GM23338 (cell line): ENCODE measurements around the gene KRTCAP3. TPM values are rescaled to one million over a fixed set of nuclear protein-coding genes. Genes with fewer than 3 reads are reported as not detected.

Experiments used
- ATAC-seq: fragments of 200-7000 bp; cut with Tn5 transposase; 3 replicates; pipeline ENCODE4 v1.9.1; 2020
- DNase-seq: peaks from one replicate; pipeline ENCODE4 v3.0.0-alpha.2; 2015; ENCODE audit warnings: low spot score
- H2AFZ ChIP-seq: fragments of 200-600 bp; sonication (generic); 2 replicates; pipeline ENCODE4 v1.8.0; 2016; ENCODE audit warnings: antibody characterized with exemption, mild to moderate bottlenecking, moderate library complexity
- H3F3A ChIP-seq: fragments of 200-600 bp; sonication (generic); replicated peaks from 2 replicates; pipeline ENCODE4 v1.8.0; 2017; ENCODE audit warnings: antibody characterized with exemption, mixed run types, low read depth
- H3K27ac ChIP-seq: fragments of 200-600 bp; sonication (generic); 2 replicates; pipeline ENCODE4 v1.6.1; 2016; ENCODE audit warnings: low read depth
- H3K27me3 ChIP-seq: fragments of 200-600 bp; sonication (generic); 2 replicates; pipeline ENCODE4 v1.8.0; 2016; ENCODE audit warnings: mild to moderate bottlenecking, mixed run types, moderate library complexity; ENCODE audit not compliant: insufficient read depth
- H3K36me3 ChIP-seq: fragments of 200-600 bp; sonication (generic); 2 replicates; pipeline ENCODE4 v1.8.0; 2016; ENCODE audit warnings: mild to moderate bottlenecking; ENCODE audit not compliant: insufficient read depth
- H3K4me1 ChIP-seq: fragments of 200-600 bp; sonication (generic); 2 replicates; pipeline ENCODE4 v1.8.0; 2016; ENCODE audit warnings: mild to moderate bottlenecking, moderate library complexity; ENCODE audit not compliant: insufficient read depth
- H3K4me2 ChIP-seq: fragments of 200-600 bp; sonication (generic); 2 replicates; pipeline ENCODE4 v1.7.1; 2017; ENCODE audit warnings: mixed run types
- H3K4me3 ChIP-seq: fragments of 200-600 bp; sonication (generic); 2 replicates; pipeline ENCODE4 v1.6.1; 2016; ENCODE audit warnings: mixed run types
- H3K79me2 ChIP-seq: fragments of 200-600 bp; sonication (generic); replicated peaks from 2 replicates; pipeline ENCODE4 v1.8.0; 2017; ENCODE audit warnings: mild to moderate bottlenecking; ENCODE audit not compliant: insufficient read depth
- H3K9me2 ChIP-seq: fragments of 200-600 bp; sonication (generic); 2 replicates; pipeline ENCODE4 v1.8.0; 2017; ENCODE audit not compliant: insufficient read depth
- H4K20me1 ChIP-seq: fragments of 200-600 bp; sonication (generic); replicated peaks from 2 replicates; pipeline ENCODE4 v1.8.0; 2017; ENCODE audit warnings: mild to moderate bottlenecking; ENCODE audit not compliant: insufficient read depth
- H3K27ac Mint-ChIP-seq: 2 replicates; pipeline ENCODE4 v1.8.0; 2020; ENCODE audit warnings: inconsistent platforms, mild to moderate bottlenecking, moderate library complexity, mixed read lengths
- H3K27me3 Mint-ChIP-seq: 3 replicates; pipeline ENCODE4 v1.8.0; 2022; ENCODE audit warnings: low read depth, mild to moderate bottlenecking, moderate library complexity, mixed read lengths, inconsistent platforms; ENCODE audit not compliant: insufficient read depth, poor library complexity
- H3K36me3 Mint-ChIP-seq: 3 replicates; pipeline ENCODE4 v1.8.0; 2021; ENCODE audit warnings: low read depth, mild to moderate bottlenecking, inconsistent platforms, moderate library complexity, mixed read lengths
- H3K4me1 Mint-ChIP-seq: 3 replicates; pipeline ENCODE4 v1.8.0; 2020; ENCODE audit warnings: mild to moderate bottlenecking, inconsistent platforms, mixed read lengths
- H3K4me3 Mint-ChIP-seq: 3 replicates; pipeline ENCODE4 v1.8.0; 2021; ENCODE audit warnings: moderate library complexity, mild to moderate bottlenecking, inconsistent platforms, mixed read lengths
- H3K9me3 Mint-ChIP-seq: 3 replicates; pipeline ENCODE4 v1.8.0; 2020; ENCODE audit warnings: moderate library complexity, mild to moderate bottlenecking, inconsistent platforms, mixed read lengths
- CREB1 ChIP-seq: fragments of 250-450 bp; sonication (Bioruptor Pico); IDR thresholded peaks from 2 replicates; pipeline ENCODE4 v1.5.0; 2020; ENCODE audit warnings: low read depth, mild to moderate bottlenecking, moderate library complexity
- CTCF ChIP-seq, 2 experiments: fragments of 200-600 bp in 1 of 2; sonication (generic) in 1 of 2; conservative IDR thresholded peaks; 2 replicates each; pipeline versions ENCODE4 v1.5.1 to v1.6.1; 2016 to 2017; ENCODE audit warnings: antibody characterized with exemption in 2 of 2, low read depth in 2 of 2, mild to moderate bottlenecking in 2 of 2, moderate library complexity in 1 of 2
- ETS1 ChIP-seq: IDR thresholded peaks from 2 replicates; pipeline ENCODE4 v1.6.1; 2016; ENCODE audit warnings: antibody characterized with exemption
- EZH2 ChIP-seq: fragments of 200-600 bp; sonication (generic); IDR thresholded peaks from one replicate; pipeline ENCODE4 v1.8.0; 2017; ENCODE audit warnings: antibody characterized with exemption, mild to moderate bottlenecking, low read depth; ENCODE audit not compliant: unreplicated experiment
- EZH2phosphoT487 ChIP-seq: fragments of 200-600 bp; sonication (generic); IDR thresholded peaks from one replicate; pipeline ENCODE4 v1.8.1; 2018; ENCODE audit warnings: antibody characterized with exemption; ENCODE audit not compliant: unreplicated experiment
- JUNB ChIP-seq: IDR thresholded peaks from one replicate; pipeline ENCODE4 v1.6.1; 2016; ENCODE audit warnings: antibody characterized with exemption; ENCODE audit not compliant: unreplicated experiment
- NANOG ChIP-seq: IDR thresholded peaks from 2 replicates; pipeline ENCODE4 v1.6.1; 2016; ENCODE audit warnings: antibody characterized with exemption, borderline replicate concordance
- POLR2AphosphoS5 ChIP-seq: IDR thresholded peaks from 2 replicates; pipeline ENCODE4 v1.6.1; 2016; ENCODE audit warnings: antibody characterized with exemption, low read depth
- REST ChIP-seq: IDR thresholded peaks from one replicate; pipeline ENCODE4 v1.6.1; 2018; ENCODE audit warnings: antibody characterized with exemption; ENCODE audit not compliant: unreplicated experiment
- STAT1 ChIP-seq: IDR thresholded peaks from one replicate; pipeline ENCODE4 v1.6.1; 2016; ENCODE audit warnings: antibody characterized with exemption; ENCODE audit not compliant: unreplicated experiment
- ZNF114 ChIP-seq: fragments of 250-450 bp; sonication (Bioruptor Pico); IDR thresholded peaks from 2 replicates; pipeline ENCODE4 v1.5.0; 2020; ENCODE audit warnings: mild to moderate bottlenecking, moderate library complexity
- ZNF331 ChIP-seq: fragments of 250-450 bp; sonication (Bioruptor Pico); IDR thresholded peaks from 2 replicates; pipeline ENCODE4 v1.5.0; 2020; ENCODE audit warnings: low read depth, mild to moderate bottlenecking, moderate library complexity
- ZNF462 ChIP-seq: fragments of 250-450 bp; sonication (Bioruptor Pico); IDR thresholded peaks from 2 replicates; pipeline ENCODE4 v1.5.0; 2020; ENCODE audit warnings: mild to moderate bottlenecking, moderate library complexity
- polyA plus RNA-seq: library from polyadenylated mRNA; unstranded; fragments of >200 nt; fragmentation: Nextera tagmentation; extraction: Ambion mirVana; gene quantifications from 2 replicates; pipeline ENCODE4 v1.2.1, GENCODE V29; 2016
- total RNA-seq: library from RNA; depleted of rRNA; stranded (reverse); fragments of >200 nt; shearing (Covaris generic); gene quantifications from 2 replicates; pipeline ENCODE4 v1.2.3, GENCODE V29; 2014

The KRTCAP3 gene
- total and polyA plus RNA-seq, 2 experiments from 2014 or later: 15.8 to 52.4 TPM

- Histone ChIP-seq H3K27me3 (no peaks in the 10 kb centered on the region), H3K36me3 (peaks cover 21% of the 10 kb centered on the region), H2AFZ (no peak overlapping the region), H3K9me2 (no peaks in the 10 kb centered on the region), H4K20me1 (peaks cover 24% of the 10 kb centered on the region), H3K4me3 (no peak overlapping the region), H3F3A (0 out of 2 replicates have a peak, but pooled peaks cover 11% of the 10 kb centered on the region), H3K4me1 (peaks cover 9% of the 10 kb centered on the region), H3K4me2 (no peak overlapping the region), H3K79me2 (peaks cover 39% of the 10 kb centered on the region), H3K27ac (no peak overlapping the region)
- TF ChIP-seq ZNF114 (CRISPR knock-in tag) (no peak), ZNF331 (CRISPR knock-in tag) (no peak), NANOG (no peak), CTCF (conservative IDR thresholded peaks at IDR 0.05; ENCODE audit: low read depth in 2 of 2) (no peak), ETS1 (no peak), REST (no peak), CREB1 (CRISPR knock-in tag) (no peak), STAT1 (no peak), JUNB (no peak), EZH2phosphoT487 (no peak), POLR2AphosphoS5 (no peak), ZNF462 (CRISPR knock-in tag) (no peak), EZH2 (no peak)
- Mint-ChIP-seq H3K27ac (no peak overlapping the region), H3K4me1 (peaks cover 23% of the 10 kb centered on the region), H3K27me3 (peaks cover 2% of the 10 kb centered on the region), H3K9me3 (no peaks in the 10 kb centered on the region), H3K36me3 (peaks cover 34% of the 10 kb centered on the region), H3K4me3 (no peak overlapping the region)
- ATAC-seq (no peak), DNase-seq (no peak)
These were observed 10.8 kb upstream of the KRTCAP3 start for GRCh38 chr2:27431395-27431794.
